CD14-positive monocyte (primary cell): ENCODE data around the gene KRT1. TPM values are rescaled to one million over a fixed set of nuclear protein-coding genes. Genes with fewer than 3 reads are reported as not detected.

Experiments
- DNase-seq, 3 donors: peaks; one replicate each; pipeline ENCODE4 v3.0.0-alpha.2; 2011 to 2022
- H2AFZ ChIP-seq: 2 replicates; pipeline ENCODE4 v1.6.0; 2012; ENCODE audit warnings: mild to moderate bottlenecking, low read depth, low read length, inconsistent platforms; ENCODE audit not compliant: insufficient read depth, poor library complexity, severe bottlenecking
- H3K27ac ChIP-seq, 2 donors: 1 replicate in 1 of 2; 2 replicates in 1 of 2; pipeline ENCODE4 v1.5.1; 2012 to 2013; ENCODE audit warnings: low read length in 2 of 2, control low read depth in 1 of 2, inconsistent platforms in 1 of 2, low read depth in 1 of 2, mild to moderate bottlenecking in 1 of 2
- H3K27me3 ChIP-seq, 2 donors: one replicate each; pipeline versions ENCODE4 v1.6.0 to v1.6.1; 2011 to 2013; ENCODE audit warnings: low read length in 2 of 2; ENCODE audit not compliant: control insufficient read depth in 2 of 2, insufficient read depth in 2 of 2
- H3K36me3 ChIP-seq, 2 donors: replicated peaks in 1 of 2; 1 replicate in 1 of 2; 2 replicates in 1 of 2; pipeline versions ENCODE4 v1.5.1 to v1.6.1; 2012 to 2013; ENCODE audit warnings: low read length in 2 of 2, control low read depth in 1 of 2, inconsistent platforms in 1 of 2, mild to moderate bottlenecking in 1 of 2; ENCODE audit not compliant: insufficient read depth in 2 of 2, control insufficient read depth in 1 of 2
- H3K4me1 ChIP-seq, 2 donors: 1 replicate in 1 of 2; 2 replicates in 1 of 2; pipeline versions ENCODE4 v1.5.1 to v1.6.1; 2012 to 2013; ENCODE audit warnings: low read length in 2 of 2, control low read depth in 1 of 2, inconsistent platforms in 1 of 2, mild to moderate bottlenecking in 1 of 2, moderate library complexity in 1 of 2; ENCODE audit not compliant: insufficient read depth in 2 of 2, control insufficient read depth in 1 of 2
- H3K4me2 ChIP-seq: replicated peaks from 2 replicates; pipeline ENCODE3; 2012; ENCODE audit warnings: low read length, moderate library complexity, mild to moderate bottlenecking; ENCODE audit not compliant: poor library complexity, severe bottlenecking; ENCODE audit errors: extremely low read depth
- H3K4me3 ChIP-seq, 3 experiments: fragments of 200-600 bp in 1 of 3; sonication (generic) in 1 of 3; replicated peaks in 1 of 3; 1 replicate in 2 of 3; 2 replicates in 1 of 3; pipeline ENCODE4 v1.5.1; 2011 to 2013; ENCODE audit warnings: low read length in 3 of 3, mild to moderate bottlenecking in 3 of 3, control low read depth in 2 of 3, low read depth in 2 of 3, inconsistent platforms in 1 of 3, moderate library complexity in 1 of 3
- H3K79me2 ChIP-seq: 2 replicates; pipeline ENCODE4 v1.6.0; 2012; ENCODE audit warnings: mild to moderate bottlenecking, control low read depth, inconsistent platforms, low read length, moderate library complexity; ENCODE audit not compliant: insufficient read depth
- H3K9ac ChIP-seq: 2 replicates; pipeline ENCODE4 v1.6.0; 2017; ENCODE audit warnings: low read length, mild to moderate bottlenecking; ENCODE audit not compliant: insufficient read depth, poor library complexity, severe bottlenecking
- H3K9me3 ChIP-seq, 2 donors: replicated peaks in 1 of 2; 1 replicate in 1 of 2; 2 replicates in 1 of 2; pipeline versions ENCODE4 v1.5.1 to v1.6.1; 2012 to 2013; ENCODE audit warnings: low read length in 2 of 2, control low read depth in 1 of 2; ENCODE audit not compliant: control insufficient read depth in 1 of 2, insufficient read depth in 1 of 2
- H4K20me1 ChIP-seq: 2 replicates; pipeline ENCODE4 v1.6.0; 2012; ENCODE audit warnings: mild to moderate bottlenecking, low read length, control low read depth, moderate library complexity; ENCODE audit not compliant: insufficient read depth
- H3K27ac Mint-ChIP-seq, 7 donors: one replicate each; pipeline ENCODE4 v1.8.0; 2020; ENCODE audit warnings: mild to moderate bottlenecking in 7 of 7, mixed read lengths in 7 of 7, moderate library complexity in 6 of 7, inconsistent platforms in 2 of 7
- H3K27me3 Mint-ChIP-seq, 3 donors: one replicate each; pipeline ENCODE4 v1.8.0; 2021 to 2022; ENCODE audit warnings: low read depth in 3 of 3, mild to moderate bottlenecking in 3 of 3, mixed read lengths in 3 of 3, moderate library complexity in 3 of 3, inconsistent platforms in 1 of 3
- H3K36me3 Mint-ChIP-seq, 2 donors: one replicate each; pipeline ENCODE4 v1.8.0; 2020; ENCODE audit warnings: mixed read lengths in 2 of 2, inconsistent platforms in 1 of 2, mild to moderate bottlenecking in 1 of 2
- H3K4me1 Mint-ChIP-seq: one replicate; pipeline ENCODE4 v1.8.0; 2020; ENCODE audit warnings: mild to moderate bottlenecking, mixed read lengths
- H3K4me3 Mint-ChIP-seq, 2 donors: one replicate each; pipeline ENCODE4 v1.8.0; 2020; ENCODE audit warnings: mild to moderate bottlenecking in 2 of 2, mixed read lengths in 2 of 2, moderate library complexity in 1 of 2
- H3K9me3 Mint-ChIP-seq, 7 donors: one replicate each; pipeline ENCODE4 v1.8.0; 2020 to 2022; ENCODE audit warnings: mixed read lengths in 7 of 7, mild to moderate bottlenecking in 6 of 7, moderate library complexity in 6 of 7, inconsistent platforms in 2 of 7
- CTCF ChIP-seq: fragments of 200-600 bp; IDR thresholded peaks from one replicate; pipeline ENCODE4 v1.8.0; 2022; ENCODE audit warnings: antibody characterized with exemption, mild to moderate bottlenecking
- WGBS: methylation state at CpG from one replicate; pipeline ENCODE4 v1.1.5; 2013; ENCODE audit warnings: missing lambda C conversion rate; ENCODE audit not compliant: insufficient coverage; 5-methylcytosine and 5-hydroxymethylcytosine counted together
- intact Hi-C, 2 donors: fragments of 100-400 bp; cut with micrococcal nuclease; formaldehyde crosslinking; loops; one replicate each; pipeline versions ENCODE4 v1.15.0 to v1.15.1; 2023
- polyA plus RNA-seq, 3 donors: library from polyadenylated mRNA; depleted of rRNA in 1 of 3; unstranded in 2 of 3; stranded (reverse) in 1 of 3; fragments of 300-500 nt in 2 of 3; fragments of >200 nt in 1 of 3; fragmentation: Illumina TruSeq in 2 of 3; gene quantifications; 1 replicate in 2 of 3; 2 replicates in 1 of 3; pipeline ENCODE4 v1.2.3, GENCODE V29; 2012 to 2021

KRT1 gene
- polyA plus RNA-seq, 3 donors = not detected

GRCh38 chr12:52681526-52682380 lies 1.5 kb upstream of the KRT1 start:
- Mint-ChIP-seq H3K9me3 (peaks cover 0 to 1% (median 0%) of the 10 kb centered on the region in 7 donors), H3K4me3 (no peak overlapping the region), H3K36me3 (no peaks in the 10 kb centered on the region), H3K27me3 (peaks cover 2 to 6% (median 3%) of the 10 kb centered on the region in 3 donors), H3K27ac (no peak overlapping the region), H3K4me1 (no peaks in the 10 kb centered on the region)
- Histone ChIP-seq H3K9me3 (no peaks in the 10 kb centered on the region), H2AFZ (no peak overlapping the region), H3K4me1 (no peaks in the 10 kb centered on the region), H3K27ac (no peak overlapping the region), H3K27me3 (no peaks in the 10 kb centered on the region), H3K4me2 (no peak overlapping the region), H3K9ac (no peak overlapping the region), H3K79me2 (no peaks in the 10 kb centered on the region), H3K4me3 (no peak overlapping the region), H4K20me1 (no peaks in the 10 kb centered on the region), H3K36me3 (no peaks in the 10 kb centered on the region)
- intact Hi-C loops = no loop called here
- WGBS = 67% methylated on average over 9 of the region's 12 CpGs
- no peak for DNase-seq
- TF ChIP-seq CTCF = no peak

GRCh38 chr12:52679875-52680274 lies 332 bp downstream of the KRT1 start:
- peaks cover 0 to 1% (median 0%) of the 10 kb centered on the region in 7 donors for H3K9me3 Mint-ChIP-seq

More at GRCh38 chr12:52679875-52680274, 332 bp downstream of the KRT1 start:
- Mint-ChIP-seq H3K4me1 (no peaks in the 10 kb centered on the region), H3K4me3 (no peak overlapping the region), H3K27ac (no peak overlapping the region), H3K27me3 (peaks cover 0 to 5% (median 3%) of the 10 kb centered on the region in 3 donors), H3K36me3 (no peaks in the 10 kb centered on the region)
- intact Hi-C loops = no loop called here
- no peaks in the 10 kb centered on the region for H3K9me3 ChIP-seq
- H3K79me2 ChIP-seq = no peaks in the 10 kb centered on the region
- DNase-seq = no peak
- TF ChIP-seq CTCF = no peak
- no peak overlapping the region for H3K4me3 ChIP-seq
- H2AFZ ChIP-seq = no peak overlapping the region
- H3K4me1 ChIP-seq = no peaks in the 10 kb centered on the region
- no peaks in the 10 kb centered on the region for H3K36me3 ChIP-seq
- H3K27me3 ChIP-seq = no peaks in the 10 kb centered on the region
- 100% methylated on average over 2 of the region's 5 CpGs for WGBS
- no peaks in the 10 kb centered on the region for H4K20me1 ChIP-seq
- H3K4me2 ChIP-seq = no peak overlapping the region
- H3K27ac ChIP-seq = no peak overlapping the region
- no peak overlapping the region for H3K9ac ChIP-seq
